HTERT RPE-1 (cell line): Measurements from ENCODE around the gene KCNS3.
"Not testable (repeated sequence)": the region's sequence is repeated elsewhere in the genome, so short reads cannot be mapped to it uniquely, and the experiment has no call there.

Experiments
- in situ Hi-C: fragments of 300-500 bp; cut with MboI; formaldehyde crosslinking; loops from 4 replicates; pipeline ENCODE4 v1.14.3; 2020; ENCODE audit warnings: low sequenced_read_pairs

The KCNS3 gene

GRCh38 chr2:17936599-17936998 is 58.1 kb downstream of the KCNS3 start:
- in situ Hi-C loops = no loop called here

- in situ Hi-C loops = no loop called here
Measured at GRCh38 chr2:17940091-17940630, 61.7 kb downstream of the KCNS3 start.

- in situ Hi-C loops = no loop called here
Measured at GRCh38 chr2:17943444-17943843, 65.0 kb downstream of the KCNS3 start.

- in situ Hi-C loops = no loop called here
Measured at GRCh38 chr2:17947113-17947512, 68.6 kb downstream of the KCNS3 start.

GRCh38 chr2:17950006-17950405 is 71.5 kb downstream of the KCNS3 start:
- in situ Hi-C loops = no loop called here

GRCh38 chr2:17951563-17951962 is 73.1 kb downstream of the KCNS3 start:
- in situ Hi-C loops = no loop called here

GRCh38 chr2:17958466-17959092 is 80.1 kb downstream of the KCNS3 start:
- in situ Hi-C loops = no loop called here

GRCh38 chr2:17959356-17959755 is 80.9 kb downstream of the KCNS3 start:
- in situ Hi-C loops = no loop called here

GRCh38 chr2:17959833-17960232 is 81.4 kb downstream of the KCNS3 start:
- in situ Hi-C loops = no loop called here

- in situ Hi-C loops = no loop called here
Measured at GRCh38 chr2:17960925-17961324, 82.5 kb downstream of the KCNS3 start.

- in situ Hi-C loops = no loop called here
Measured at GRCh38 chr2:17961789-17962188, 83.3 kb downstream of the KCNS3 start.

GRCh38 chr2:17962876-17963275 is 84.4 kb downstream of the KCNS3 start:
- in situ Hi-C loops = no loop called here

GRCh38 chr2:17963571-17963970 is 85.1 kb downstream of the KCNS3 start:
- in situ Hi-C loops = not testable (repeated sequence)

GRCh38 chr2:17965196-17965595 is 86.7 kb downstream of the KCNS3 start:
- in situ Hi-C loops = no loop called here

- in situ Hi-C loops = no loop called here
Measured at GRCh38 chr2:17966798-17967197, 88.3 kb downstream of the KCNS3 start.

- in situ Hi-C loops = no loop called here
Measured at GRCh38 chr2:17969661-17970060, 91.2 kb downstream of the KCNS3 start.

GRCh38 chr2:17971531-17972125 is 93.2 kb downstream of the KCNS3 start:
- in situ Hi-C loops = no loop called here

GRCh38 chr2:17972991-17973390 is 94.5 kb downstream of the KCNS3 start:
- in situ Hi-C loops = no loop called here

- in situ Hi-C loops = no loop called here
Measured at GRCh38 chr2:17975401-17975800, 96.9 kb downstream of the KCNS3 start.

GRCh38 chr2:17976871-17977746 is 98.6 kb downstream of the KCNS3 start:
- in situ Hi-C loops = no loop called here

GRCh38 chr2:17979707-17980106 is 101.2 kb downstream of the KCNS3 start:
- in situ Hi-C loops = no loop called here

GRCh38 chr2:17981936-17982335 is 103.5 kb downstream of the KCNS3 start:
- in situ Hi-C loops = no loop called here
